SK-N-SH (cell line): ENCODE data around the gene NLGN1.

ENCODE experiments used
- CHD2 ChIP-seq: fragments of 150-350 bp; IDR thresholded peaks from 2 replicates; pipeline ENCODE4 v1.6.1; 2018; ENCODE audit warnings: low read length; ENCODE audit not compliant: partially characterized antibody
- CTCF ChIP-seq: fragments of 200-600 bp; sonication (generic); IDR thresholded peaks from 2 replicates; pipeline ENCODE4 v1.6.1; 2017; ENCODE audit warnings: antibody characterized with exemption, mild to moderate bottlenecking, moderate library complexity
- ELF1 ChIP-seq: IDR thresholded peaks from 2 replicates; pipeline ENCODE4 v1.4.0; 2012
- EP300 ChIP-seq, 2 experiments: IDR thresholded peaks; 2 replicates each; pipeline versions ENCODE4 v1.4.0 to v1.6.1; 2012; ENCODE audit warnings: borderline replicate concordance in 1 of 2, low read depth in 1 of 2, low read length in 1 of 2
- GABPA ChIP-seq: IDR thresholded peaks from 2 replicates; pipeline ENCODE4 v1.4.0; 2012; ENCODE audit warnings: low read depth, mild to moderate bottlenecking
- POLR2AphosphoS5 ChIP-seq: IDR thresholded peaks from 2 replicates; pipeline ENCODE4 v1.6.1; 2012; ENCODE audit warnings: low read depth, low read length
- RFX5 ChIP-seq: IDR thresholded peaks from 2 replicates; pipeline ENCODE4 v1.6.1; 2012; ENCODE audit warnings: mild to moderate bottlenecking, improper control_type of control experiment, low read length
- RXRA ChIP-seq: IDR thresholded peaks from 2 replicates; pipeline ENCODE4 v1.4.0; 2012; ENCODE audit warnings: low read depth, mild to moderate bottlenecking, borderline replicate concordance
- SIN3A ChIP-seq: IDR thresholded peaks from 2 replicates; pipeline ENCODE4 v1.6.1; 2012; ENCODE audit warnings: low read depth, mild to moderate bottlenecking, low read length, moderate library complexity, borderline replicate concordance
- TAF1 ChIP-seq: IDR thresholded peaks from 2 replicates; pipeline ENCODE4 v1.6.1; 2012; ENCODE audit warnings: low read depth, mild to moderate bottlenecking, low read length, moderate library complexity, borderline replicate concordance
- TCF12 ChIP-seq: IDR thresholded peaks from 2 replicates; pipeline ENCODE4 v1.4.0; 2012
- TF ChIP-seq, protein P1 (sequence below): IDR thresholded peaks from 2 replicates; pipeline ENCODE4 v1.4.0; 2012; ENCODE audit warnings: low read depth
- TF ChIP-seq, protein P2 (sequence below): IDR thresholded peaks from 2 replicates; pipeline ENCODE4 v1.4.0; 2012; ENCODE audit warnings: low read depth, borderline replicate concordance

- TF ChIP-seq, protein P1, sequence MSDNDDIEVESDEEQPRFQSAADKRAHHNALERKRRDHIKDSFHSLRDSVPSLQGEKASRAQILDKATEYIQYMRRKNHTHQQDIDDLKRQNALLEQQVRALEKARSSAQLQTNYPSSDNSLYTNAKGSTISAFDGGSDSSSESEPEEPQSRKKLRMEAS, result no peak
- TF ChIP-seq ELF1, result no peak
- no peak for TF ChIP-seq CTCF
- TF ChIP-seq RXRA, result no peak
- TF ChIP-seq SIN3A, result no peak
- TF ChIP-seq POLR2AphosphoS5, result no peak
- TF ChIP-seq, protein P2, sequence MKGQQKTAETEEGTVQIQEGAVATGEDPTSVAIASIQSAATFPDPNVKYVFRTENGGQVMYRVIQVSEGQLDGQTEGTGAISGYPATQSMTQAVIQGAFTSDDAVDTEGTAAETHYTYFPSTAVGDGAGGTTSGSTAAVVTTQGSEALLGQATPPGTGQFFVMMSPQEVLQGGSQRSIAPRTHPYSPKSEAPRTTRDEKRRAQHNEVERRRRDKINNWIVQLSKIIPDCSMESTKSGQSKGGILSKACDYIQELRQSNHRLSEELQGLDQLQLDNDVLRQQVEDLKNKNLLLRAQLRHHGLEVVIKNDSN, result no peak
- no peak for TF ChIP-seq RFX5
- TF ChIP-seq GABPA, result no peak
- TF ChIP-seq TCF12, result no peak
- no peak for TF ChIP-seq EP300 (IDR thresholded peaks at IDR 0.05; ENCODE audit: borderline replicate concordance in 1 of 2, low read depth in 1 of 2, low read length in 1 of 2)
- no peak for TF ChIP-seq TAF1
- no peak for TF ChIP-seq CHD2
Measured at GRCh38 chr3:173814809-173815208, 417.3 kb downstream of the NLGN1 start.
